Esophagus mucosa (tissue), 1 donor: Measurements from ENCODE around the gene KRT3. TPM values are rescaled to one million over a fixed set of nuclear protein-coding genes. Genes with fewer than 3 reads are reported as not detected.
A peak's percentile ranks its signal among the peaks of the same experiment; 100 is the strongest.

Source experiments
- ATAC-seq: fragments of 200-7000 bp; cut with Tn5 transposase; one replicate; pipeline ENCODE4 v1.9.1; 2020
- total RNA-seq: library from RNA; stranded (reverse); gene quantifications from one replicate; pipeline ENCODE4 v1.2.4, GENCODE V29; 2023
- donor health status: DM: yes; HTN: yes; CAD: no.

KRT3 gene
- total RNA-seq, 1 donor from 2014 or later, result 1.0 TPM

- no peak for ATAC-seq
Measured at GRCh38 chr12:52827499-52828090, 31.7 kb upstream of the KRT3 start.

- no peak for ATAC-seq
Measured at GRCh38 chr12:52826611-52827498, 30.9 kb upstream of the KRT3 start.

- no peak for ATAC-seq
Measured at GRCh38 chr12:52825961-52826360, 30.0 kb upstream of the KRT3 start.

- no peak for ATAC-seq
Measured at GRCh38 chr12:52824741-52825410, 29.0 kb upstream of the KRT3 start.

- no peak for ATAC-seq
Measured at GRCh38 chr12:52823761-52824450, 28.0 kb upstream of the KRT3 start.

- no peak for ATAC-seq
Measured at GRCh38 chr12:52822771-52823510, 27.0 kb upstream of the KRT3 start.

GRCh38 chr12:52821826-52822660 is 26.1 kb upstream of the KRT3 start:
- peak; percentile 26 for ATAC-seq

- no peak for ATAC-seq
Measured at GRCh38 chr12:52821071-52821730, 25.3 kb upstream of the KRT3 start.

- ATAC-seq, result no peak
Measured at GRCh38 chr12:52820521-52820920, 24.6 kb upstream of the KRT3 start.

GRCh38 chr12:52819731-52820510 is 24.0 kb upstream of the KRT3 start:
- no peak for ATAC-seq

- ATAC-seq, result no peak
Measured at GRCh38 chr12:52818887-52819420, 23.0 kb upstream of the KRT3 start.

- peak; percentile 44 for ATAC-seq
Measured at GRCh38 chr12:52818388-52818787, 22.5 kb upstream of the KRT3 start.

- no peak for ATAC-seq
Measured at GRCh38 chr12:52817699-52818238, 21.9 kb upstream of the KRT3 start.

- no peak for ATAC-seq
Measured at GRCh38 chr12:52817003-52817698, 21.2 kb upstream of the KRT3 start.

- ATAC-seq, result no peak
Measured at GRCh38 chr12:52815676-52816588, 20.0 kb upstream of the KRT3 start.

- no peak for ATAC-seq
Measured at GRCh38 chr12:52815161-52815560, 19.2 kb upstream of the KRT3 start.

- ATAC-seq, result no peak
Measured at GRCh38 chr12:52814710-52815155, 18.8 kb upstream of the KRT3 start.
